Lung (tissue), 12 donors: ENCODE measurements around the gene ADGRA3. TPM values are rescaled to one million over a fixed set of nuclear protein-coding genes. Genes with fewer than 3 reads are reported as not detected.

ENCODE experiments used
- ATAC-seq: fragments of 200-7000 bp; cut with Tn5 transposase; one replicate; pipeline ENCODE4 v1.9.1; 2020; ENCODE audit warnings: moderate number of reproducible peaks; ENCODE audit not compliant: insufficient read depth, low FRiP score
- DNase-seq, 3 donors: peaks; one replicate each; pipeline ENCODE4 v3.0.0-alpha.2; 2013 to 2017
- H3K27ac ChIP-seq, 2 donors: one replicate each; pipeline ENCODE4 v1.5.1; 2013; ENCODE audit warnings: mild to moderate bottlenecking in 2 of 2, moderate library complexity in 2 of 2, control low read depth in 1 of 2, inconsistent platforms in 1 of 2, low read depth in 1 of 2, low read length in 1 of 2
- H3K27me3 ChIP-seq, 3 donors: one replicate each; pipeline ENCODE4 v1.5.1; 2013; ENCODE audit warnings: low read length in 2 of 3; ENCODE audit not compliant: control insufficient read depth in 3 of 3, insufficient read depth in 3 of 3
- H3K36me3 ChIP-seq, 4 donors: one replicate each; pipeline ENCODE4 v1.5.1; 2013; ENCODE audit warnings: low read length in 4 of 4, mild to moderate bottlenecking in 1 of 4, moderate library complexity in 1 of 4; ENCODE audit not compliant: control insufficient read depth in 4 of 4, insufficient read depth in 4 of 4
- H3K4me1 ChIP-seq, 5 donors: one replicate each; pipeline ENCODE4 v1.5.1; 2013; ENCODE audit warnings: low read length in 5 of 5, mild to moderate bottlenecking in 2 of 5, moderate library complexity in 1 of 5; ENCODE audit not compliant: control insufficient read depth in 5 of 5, insufficient read depth in 5 of 5
- H3K4me3 ChIP-seq: one replicate; pipeline ENCODE4 v1.5.1; 2013; ENCODE audit warnings: mild to moderate bottlenecking, control low read depth, moderate library complexity
- H3K9ac ChIP-seq, 2 donors: one replicate each; pipeline ENCODE4 v1.5.1; 2013; ENCODE audit warnings: low read length in 2 of 2, control low read depth in 1 of 2; ENCODE audit not compliant: insufficient read depth in 1 of 2
- H3K9me3 ChIP-seq, 4 donors: one replicate each; pipeline ENCODE4 v1.5.1; 2013; ENCODE audit warnings: low read length in 3 of 4, mild to moderate bottlenecking in 1 of 4, moderate library complexity in 1 of 4; ENCODE audit not compliant: control insufficient read depth in 4 of 4, insufficient read depth in 3 of 4
- CTCF ChIP-seq: IDR thresholded peaks from 2 replicates; pipeline ENCODE4 v1.5.1; 2012; ENCODE audit warnings: mild to moderate bottlenecking; ENCODE audit errors: control extremely low read depth, extremely low read depth
- WGBS, 2 donors: extraction: QIAGEN DNeasy Blood & Tissue Kit; methylation state at CpG; one replicate each; pipeline ENCODE4 v1.1.7; 2013; 5-methylcytosine and 5-hydroxymethylcytosine counted together
- polyA plus RNA-seq, 2 donors: library from polyadenylated mRNA; stranded (reverse); fragments of 200-250 nt; gene quantifications; one replicate each; pipeline ENCODE4 v1.2.1, GENCODE V29; 2013
- total RNA-seq, 2 donors: library from RNA; depleted of rRNA in 1 of 2; stranded (reverse); fragments of >200 nt in 1 of 2; gene quantifications; one replicate each; pipeline ENCODE4 v1.2.1, GENCODE V29; 2014 to 2021
- donor health status: control.
- donor health status: control.
- donor health status: Bipolar disorder and iron deficiency.
- donor health status: healthy.
- donor health status: DM: yes; HTN: yes; CAD: no.

Gene ADGRA3
- total and polyA plus RNA-seq, 4 donors = 6.6 to 62.8 (median 11.9) TPM

GRCh38 chr4:22473268-22473667, 42.6 kb downstream of the ADGRA3 start:
- 68 to 74% methylated on average over 4 of the region's 4 CpGs for WGBS, 2 donors
- DNase-seq (peak in 1 of 3 donors; percentile 47), ATAC-seq (no peak)
- Histone ChIP-seq H3K27ac (no peak overlapping the region), H3K9ac (no peak overlapping the region), H3K27me3 (no peaks in the 10 kb centered on the region), H3K9me3 (no peaks in the 10 kb centered on the region), H3K36me3 (peaks cover 0 to 3% (median 0%) of the 10 kb centered on the region in 4 donors), H3K4me1 (peaks cover 0 to 30% (median 10%) of the 10 kb centered on the region in 5 donors), H3K4me3 (no peak overlapping the region)
- TF ChIP-seq CTCF = no peak

- Histone ChIP-seq H3K9ac (no peak overlapping the region), H3K4me3 (no peak overlapping the region), H3K9me3 (no peaks in the 10 kb centered on the region), H3K27ac (peak overlapping the region in 1 of 2 donors; percentile 80), H3K27me3 (no peaks in the 10 kb centered on the region), H3K4me1 (peaks cover 0 to 23% (median 10%) of the 10 kb centered on the region in 5 donors), H3K36me3 (peaks cover 0 to 3% (median 0%) of the 10 kb centered on the region in 4 donors)
- ATAC-seq (no peak), DNase-seq (peak; percentile 23 to 53 (median 50))
- no peak for TF ChIP-seq CTCF
- 63 to 67% methylated on average over 4 of the region's 4 CpGs for WGBS, 2 donors
These were observed 43.8 kb downstream of the ADGRA3 start for GRCh38 chr4:22471999-22472461.

- Histone ChIP-seq H3K27me3 (no peaks in the 10 kb centered on the region), H3K9me3 (no peaks in the 10 kb centered on the region), H3K36me3 (peaks cover 0 to 3% (median 0%) of the 10 kb centered on the region in 4 donors), H3K27ac (peak overlapping the region in 1 of 2 donors; percentile 80), H3K4me3 (no peak overlapping the region), H3K4me1 (peaks cover 0 to 22% (median 10%) of the 10 kb centered on the region in 5 donors), H3K9ac (no peak overlapping the region)
- ATAC-seq (no peak), DNase-seq (no peak)
- 81 to 82% methylated on average over 4 of the region's 4 CpGs for WGBS, 2 donors
- no peak for TF ChIP-seq CTCF
These were observed 44.4 kb downstream of the ADGRA3 start for GRCh38 chr4:22471419-22471818.

GRCh38 chr4:22466581-22466980, 49.3 kb downstream of the ADGRA3 start:
- WGBS, 2 donors = 90 to 92% methylated on average over 10 of the region's 10 CpGs
- no peak overlapping the region for H3K9ac ChIP-seq
- no peak overlapping the region for H3K27ac ChIP-seq
- no peaks in the 10 kb centered on the region for H3K27me3 ChIP-seq
- no peak for ATAC-seq
- H3K4me1 ChIP-seq = peaks cover 0 to 8% (median 0%) of the 10 kb centered on the region in 5 donors
- H3K9me3 ChIP-seq = no peaks in the 10 kb centered on the region
- peaks cover 0 to 3% (median 0%) of the 10 kb centered on the region in 4 donors for H3K36me3 ChIP-seq
- no peak overlapping the region for H3K4me3 ChIP-seq
- TF ChIP-seq CTCF = no peak
- no peak for DNase-seq
